Measurements from ENCODE around the gene PLVAP. TPM values are rescaled to one million over a fixed set of nuclear protein-coding genes. Genes with fewer than 3 reads are reported as not detected.
"Not testable (repeated sequence)": the region's sequence is repeated elsewhere in the genome, so short reads cannot be mapped to it uniquely, and the experiment has no call there.

Gene PLVAP
- total RNA-seq, 1 donor from 2014 or later = not detected

GRCh38 chr19:17378271-17378670, 1.1 kb upstream of the PLVAP start:
- TF ChIP-seq CTCF (IDR thresholded peaks at IDR 0.05; ENCODE audit: insufficient read depth, low read length, severe bottlenecking) = no peak
- H3K36me3 ChIP-seq (ENCODE audit: control insufficient read depth, insufficient read depth, low read length) = no peaks in the 10 kb centered on the region
- DNase-seq (ENCODE audit: low read depth) (no peak), FAIRE-seq (no peak)
- H3K4me3 ChIP-seq (ENCODE audit: low read depth, low read length) = no peak overlapping the region
- H3K27me3 ChIP-seq (ENCODE audit: control insufficient read depth, insufficient read depth, low read length) = no peaks in the 10 kb centered on the region

DNA sequence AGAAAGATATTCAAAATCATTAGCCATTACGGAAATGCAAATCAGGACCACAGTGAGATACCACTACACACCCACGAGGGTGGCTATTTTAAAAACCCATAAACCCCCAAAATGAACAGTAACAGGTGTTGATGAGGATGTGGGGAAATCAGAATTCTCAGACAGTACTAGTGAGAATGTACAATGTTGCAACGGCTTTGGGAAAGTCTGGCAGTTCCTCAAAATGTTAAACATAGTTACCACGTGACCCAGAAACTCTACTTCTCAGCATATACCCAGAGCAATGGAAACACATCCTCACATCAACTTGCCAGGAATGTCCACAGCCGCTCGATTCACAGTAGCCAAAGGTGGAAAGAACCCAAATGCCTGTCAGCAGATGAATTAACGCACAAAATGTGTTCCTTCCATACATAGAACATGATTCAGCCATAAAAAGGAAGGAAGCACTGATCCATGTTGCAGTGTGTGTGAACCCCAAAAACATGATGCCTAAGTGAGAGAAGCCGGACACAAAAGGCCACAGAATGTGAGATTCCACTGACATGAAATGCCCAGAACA, 7.0 kb downstream of the PLVAP start:
- FAIRE-seq (no peak), DNase-seq (ENCODE audit: low read depth) (no peak)
- Histone ChIP-seq H3K36me3 (ENCODE audit: control insufficient read depth, insufficient read depth, low read length) (no peaks in the 10 kb centered on the region), H3K4me3 (ENCODE audit: low read depth, low read length) (no peak overlapping the region), H3K27me3 (ENCODE audit: control insufficient read depth, insufficient read depth, low read length) (no peaks in the 10 kb centered on the region)
- TF ChIP-seq CTCF (IDR thresholded peaks at IDR 0.05; ENCODE audit: insufficient read depth, low read length, severe bottlenecking) = no peak

DNA sequence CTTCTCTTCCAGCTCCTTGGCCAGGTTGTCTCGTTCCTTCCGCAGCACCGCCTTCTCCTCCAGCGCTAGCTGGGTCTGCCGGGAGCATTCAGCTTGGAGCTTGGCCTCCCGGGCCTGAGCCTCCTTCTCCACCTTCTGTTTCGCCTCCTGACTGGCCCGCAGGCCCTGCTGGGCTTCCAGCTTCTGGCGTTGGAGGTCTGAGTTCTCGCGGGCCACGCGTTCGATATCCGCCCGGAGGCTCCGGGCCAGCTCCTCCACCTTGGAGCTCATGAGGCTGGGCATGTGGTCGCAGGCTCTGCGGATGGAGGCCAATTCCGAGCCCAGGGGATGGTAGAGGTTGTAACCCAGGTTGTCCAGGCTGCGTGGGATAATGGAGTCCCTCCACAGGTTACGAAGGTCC, 11.8 kb downstream of the PLVAP start:
- FAIRE-seq (no peak), DNase-seq (ENCODE audit: low read depth) (no peak)
- H3K36me3 ChIP-seq (ENCODE audit: control insufficient read depth, insufficient read depth, low read length) = no peaks in the 10 kb centered on the region
- no peaks in the 10 kb centered on the region for H3K27me3 ChIP-seq (ENCODE audit: control insufficient read depth, insufficient read depth, low read length)
- TF ChIP-seq CTCF (IDR thresholded peaks at IDR 0.05; ENCODE audit: insufficient read depth, low read length, severe bottlenecking) = no peak
- H3K4me3 ChIP-seq (ENCODE audit: low read depth, low read length) = no peak overlapping the region

GRCh38 chr19:17363852-17364605, 13.1 kb downstream of the PLVAP start:
- not testable (repeated sequence) for H3K36me3 ChIP-seq (ENCODE audit: control insufficient read depth, insufficient read depth, low read length)

GRCh38 chr19:17359905-17360800, 17.0 kb downstream of the PLVAP start:
- Histone ChIP-seq H3K4me3 (ENCODE audit: low read depth, low read length) (no peak overlapping the region), H3K27me3 (ENCODE audit: control insufficient read depth, insufficient read depth, low read length) (no peaks in the 10 kb centered on the region), H3K36me3 (ENCODE audit: control insufficient read depth, insufficient read depth, low read length) (no peaks in the 10 kb centered on the region)
- no peak for TF ChIP-seq CTCF (IDR thresholded peaks at IDR 0.05; ENCODE audit: insufficient read depth, low read length, severe bottlenecking)
- DNase-seq (ENCODE audit: low read depth) = no peak
- no peak for FAIRE-seq

More at GRCh38 chr19:17363852-17364605, 13.1 kb downstream of the PLVAP start:
- not testable (repeated sequence) for DNase-seq (ENCODE audit: low read depth); H3K27me3 ChIP-seq (ENCODE audit: control insufficient read depth, insufficient read depth, low read length); FAIRE-seq; H3K4me3 ChIP-seq (ENCODE audit: low read depth, low read length)

DNA sequence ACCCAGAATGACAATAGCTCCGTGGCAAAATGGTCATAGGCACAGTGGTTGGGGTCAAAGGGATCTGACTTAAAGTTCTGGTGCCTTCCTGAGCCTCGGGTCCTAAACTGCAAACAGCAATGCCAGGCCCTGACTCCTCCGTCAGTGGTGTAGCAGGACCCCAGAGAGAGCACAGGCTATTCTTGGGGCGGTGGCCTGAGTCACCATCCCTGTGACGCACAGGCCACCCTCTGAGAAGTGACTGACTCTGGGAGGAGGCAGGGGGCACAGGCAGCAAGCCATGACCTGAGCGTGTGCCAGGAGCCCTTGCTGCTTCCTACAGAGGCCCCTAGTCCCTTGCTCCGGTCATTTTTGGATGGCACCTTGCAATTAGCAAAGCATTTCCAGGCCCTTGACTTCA, 18.7 kb downstream of the PLVAP start:
- no peaks in the 10 kb centered on the region for H3K36me3 ChIP-seq (ENCODE audit: control insufficient read depth, insufficient read depth, low read length)
- H3K27me3 ChIP-seq (ENCODE audit: control insufficient read depth, insufficient read depth, low read length) = no peaks in the 10 kb centered on the region
- H3K4me3 ChIP-seq (ENCODE audit: low read depth, low read length) = no peak overlapping the region
- DNase-seq (ENCODE audit: low read depth) (no peak), FAIRE-seq (no peak)
- TF ChIP-seq CTCF (IDR thresholded peaks at IDR 0.05; ENCODE audit: insufficient read depth, low read length, severe bottlenecking) = no peak

All from bronchial epithelial cell (primary cell).